HS-5 (cell line): Measurements from ENCODE around the gene CCBE1.
"Not testable (repeated sequence)": the region's sequence is repeated elsewhere in the genome, so short reads cannot be mapped to it uniquely, and the experiment has no call there.

Experiments used
- DNase-seq: peaks from one replicate; pipeline ENCODE4 v3.0.0-alpha.2; 2012; ENCODE audit warnings: low read depth

CCBE1 gene

GRCh38 chr18:59715445-59715844 lies 18.2 kb upstream of the CCBE1 start:
- DNase-seq: no peak

GRCh38 chr18:59714096-59714495 lies 16.9 kb upstream of the CCBE1 start:
- DNase-seq: not testable (repeated sequence)

GRCh38 chr18:59712311-59712710 lies 15.1 kb upstream of the CCBE1 start:
- no peak for DNase-seq

- no peak for DNase-seq
Measured at GRCh38 chr18:59708988-59709387, 11.8 kb upstream of the CCBE1 start.

GRCh38 chr18:59707306-59707705 lies 10.1 kb upstream of the CCBE1 start:
- no peak for DNase-seq

GRCh38 chr18:59706499-59706898 lies 9.3 kb upstream of the CCBE1 start:
- no peak for DNase-seq

GRCh38 chr18:59705145-59705544 lies 7.9 kb upstream of the CCBE1 start:
- DNase-seq: no peak

GRCh38 chr18:59704146-59704545 lies 6.9 kb upstream of the CCBE1 start:
- no peak for DNase-seq

- no peak for DNase-seq
Measured at GRCh38 chr18:59701272-59701671, 4.0 kb upstream of the CCBE1 start.

GRCh38 chr18:59700535-59700967 lies 3.3 kb upstream of the CCBE1 start:
- no peak for DNase-seq

GRCh38 chr18:59699750-59700534 lies 2.7 kb upstream of the CCBE1 start:
- no peak for DNase-seq

- DNase-seq: no peak
Measured at GRCh38 chr18:59699061-59699460, 1.8 kb upstream of the CCBE1 start.

GRCh38 chr18:59696311-59697235 lies 650 bp downstream of the CCBE1 start:
- DNase-seq: no peak

GRCh38 chr18:59695551-59695950 lies 1.7 kb downstream of the CCBE1 start:
- no peak for DNase-seq

- no peak for DNase-seq
Measured at GRCh38 chr18:59694824-59695223, 2.4 kb downstream of the CCBE1 start.

GRCh38 chr18:59691996-59692395 lies 5.2 kb downstream of the CCBE1 start:
- DNase-seq: no peak

- no peak for DNase-seq
Measured at GRCh38 chr18:59690996-59691395, 6.2 kb downstream of the CCBE1 start.

GRCh38 chr18:59690186-59690982 lies 6.8 kb downstream of the CCBE1 start:
- DNase-seq: no peak

- no peak for DNase-seq
Measured at GRCh38 chr18:59689756-59690155, 7.5 kb downstream of the CCBE1 start.

- no peak for DNase-seq
Measured at GRCh38 chr18:59686260-59686659, 11.0 kb downstream of the CCBE1 start.

- no peak for DNase-seq
Measured at GRCh38 chr18:59685501-59685900, 11.7 kb downstream of the CCBE1 start.

GRCh38 chr18:59684777-59685176 lies 12.4 kb downstream of the CCBE1 start:
- no peak for DNase-seq
